GM04504 (cell line): ENCODE data around the gene PTPRR.

Source experiments
- DNase-seq: peaks from one replicate; pipeline ENCODE4 v3.0.0-alpha.2; 2012; ENCODE audit warnings: low read depth

PTPRR gene

GRCh38 chr12:70695361-70696023, 225.0 kb downstream of the PTPRR start:
- no peak for DNase-seq

GRCh38 chr12:70692681-70693288, 227.8 kb downstream of the PTPRR start:
- peak; percentile 3 for DNase-seq

- DNase-seq, result no peak
These were observed 229.4 kb downstream of the PTPRR start for GRCh38 chr12:70691018-70691672.

- no peak for DNase-seq
These were observed 233.6 kb downstream of the PTPRR start for GRCh38 chr12:70686907-70687306.

- no peak for DNase-seq
These were observed 234.2 kb downstream of the PTPRR start for GRCh38 chr12:70686299-70686698.

- no peak for DNase-seq
These were observed 236.6 kb downstream of the PTPRR start for GRCh38 chr12:70683976-70684375.

GRCh38 chr12:70671698-70672097, 248.8 kb downstream of the PTPRR start:
- no peak for DNase-seq

GRCh38 chr12:70670948-70671347, 249.6 kb downstream of the PTPRR start:
- DNase-seq, result no peak

- no peak for DNase-seq
These were observed 253.3 kb downstream of the PTPRR start for GRCh38 chr12:70667253-70667652.

GRCh38 chr12:70666364-70666763, 254.2 kb downstream of the PTPRR start:
- no peak for DNase-seq

- no peak for DNase-seq
These were observed 256.1 kb downstream of the PTPRR start for GRCh38 chr12:70664465-70664881.

- DNase-seq, result no peak
These were observed 256.7 kb downstream of the PTPRR start for GRCh38 chr12:70663838-70664237.

GRCh38 chr12:70661466-70662161, 258.9 kb downstream of the PTPRR start:
- peak; percentile 74 for DNase-seq

- peak; percentile 48 for DNase-seq
These were observed 259.8 kb downstream of the PTPRR start for GRCh38 chr12:70660620-70661219.

- DNase-seq, result no peak
These were observed 260.4 kb downstream of the PTPRR start for GRCh38 chr12:70660002-70660604.

- DNase-seq, result no peak
These were observed 261.4 kb downstream of the PTPRR start for GRCh38 chr12:70659077-70659606.

GRCh38 chr12:70657616-70658286, 262.8 kb downstream of the PTPRR start:
- no peak for DNase-seq

GRCh38 chr12:70652451-70652850, 268.1 kb downstream of the PTPRR start:
- no peak for DNase-seq

GRCh38 chr12:70648831-70649230, 271.7 kb downstream of the PTPRR start:
- DNase-seq, result peak; percentile 37

- no peak for DNase-seq
These were observed 272.3 kb downstream of the PTPRR start for GRCh38 chr12:70648191-70648590.

GRCh38 chr12:70646850-70647249, 273.7 kb downstream of the PTPRR start:
- DNase-seq, result no peak
